HG03457 (cell line): Measurements from ENCODE around the gene IFITM5.
"Not testable (repeated sequence)": the region's sequence is repeated elsewhere in the genome, so short reads cannot be mapped to it uniquely, and the experiment has no call there.

Experiments used
- ATAC-seq: cut with Tn5 transposase; IDR thresholded peaks from one replicate; pipeline ENCODE4 v1.9.1; 2021; ENCODE audit warnings: moderate number of reproducible peaks; ENCODE audit not compliant: unreplicated experiment

Gene IFITM5

GRCh38 chr11:296171-297050 lies 2.9 kb downstream of the IFITM5 start:
- no peak for ATAC-seq

GRCh38 chr11:295351-296170 lies 3.8 kb downstream of the IFITM5 start:
- no peak for ATAC-seq

GRCh38 chr11:294780-295179 lies 4.5 kb downstream of the IFITM5 start:
- no peak for ATAC-seq

GRCh38 chr11:293852-294661 lies 5.3 kb downstream of the IFITM5 start:
- no peak for ATAC-seq

GRCh38 chr11:293271-293851 lies 6.0 kb downstream of the IFITM5 start:
- no peak for ATAC-seq

GRCh38 chr11:292211-293121 lies 6.9 kb downstream of the IFITM5 start:
- ATAC-seq: no peak

GRCh38 chr11:291281-292210 lies 7.8 kb downstream of the IFITM5 start:
- no peak for ATAC-seq

- no peak for ATAC-seq
Measured at GRCh38 chr11:290621-291231, 8.6 kb downstream of the IFITM5 start.

- no peak for ATAC-seq
Measured at GRCh38 chr11:289712-290620, 9.4 kb downstream of the IFITM5 start.

GRCh38 chr11:289398-289711 lies 10.0 kb downstream of the IFITM5 start:
- ATAC-seq: no peak

GRCh38 chr11:288478-289397 lies 10.6 kb downstream of the IFITM5 start, which contains the start of gene PGGHG:
TSS of gene PGGHG (plus strand) at chr11:289126. CDS start at chr11:289817, 691 bp downstream.
- no peak for ATAC-seq

GRCh38 chr11:287821-288477 lies 11.4 kb downstream of the IFITM5 start:
- no peak for ATAC-seq

GRCh38 chr11:286977-287820 lies 12.1 kb downstream of the IFITM5 start:
- not testable (repeated sequence) for ATAC-seq

GRCh38 chr11:285894-286220 lies 13.5 kb downstream of the IFITM5 start:
- ATAC-seq: no peak
